HepG2 (cell line): ENCODE results near the gene NRL. TPM values are rescaled to one million over a fixed set of nuclear protein-coding genes. Genes with fewer than 3 reads are reported as not detected.

Experiments
- ARNTL ChIP-seq: sonication (generic); formaldehyde crosslinking; IDR thresholded peaks from 2 replicates; pipeline ENCODE4 v1.4.0; 2020; ENCODE audit warnings: mild to moderate bottlenecking, missing genetic modification reagents
- FOXP4 ChIP-seq: sonication (generic); formaldehyde crosslinking; IDR thresholded peaks from 2 replicates; pipeline ENCODE4 v1.4.0; 2020; ENCODE audit warnings: missing genetic modification reagents
- KLF13 ChIP-seq: sonication (generic); formaldehyde crosslinking; IDR thresholded peaks from 2 replicates; pipeline ENCODE4 v1.4.0; 2020; ENCODE audit warnings: mild to moderate bottlenecking, missing genetic modification reagents
- NAIF1 ChIP-seq: sonication (generic); formaldehyde crosslinking; IDR thresholded peaks from 2 replicates; pipeline ENCODE4 v1.5.0; 2020; ENCODE audit warnings: mild to moderate bottlenecking, missing genetic modification reagents, borderline replicate concordance
- POGK ChIP-seq: sonication (generic); formaldehyde crosslinking; conservative IDR thresholded peaks from 2 replicates; pipeline ENCODE4 v1.8.0; 2022; ENCODE audit warnings: mild to moderate bottlenecking, moderate library complexity, missing genetic modification reagents
- TFE3 ChIP-seq: IDR thresholded peaks from 2 replicates; pipeline ENCODE4 v1.6.1; 2016
- ZBTB21 ChIP-seq: sonication (generic); formaldehyde crosslinking; IDR thresholded peaks from 2 replicates; pipeline ENCODE4 v1.4.0; 2020; ENCODE audit warnings: missing genetic modification reagents
- ZFP41 ChIP-seq: sonication (generic); formaldehyde crosslinking; IDR thresholded peaks from 2 replicates; pipeline ENCODE4 v1.4.0; 2020; ENCODE audit warnings: mild to moderate bottlenecking, missing genetic modification reagents, borderline replicate concordance
- ZNF142 ChIP-seq: sonication (generic); formaldehyde crosslinking; IDR thresholded peaks from 2 replicates; pipeline ENCODE4 v1.4.0; 2020; ENCODE audit warnings: missing genetic modification reagents
- ZNF354B ChIP-seq: sonication (generic); formaldehyde crosslinking; IDR thresholded peaks from 2 replicates; pipeline ENCODE4 v1.8.0; 2022; ENCODE audit warnings: mild to moderate bottlenecking, missing genetic modification reagents
- ZNF432 ChIP-seq: sonication (generic); formaldehyde crosslinking; IDR thresholded peaks from 2 replicates; pipeline ENCODE4 v1.5.0; 2020; ENCODE audit warnings: missing genetic modification reagents, mild to moderate bottlenecking, borderline replicate concordance
- ZNF510 ChIP-seq: sonication (generic); formaldehyde crosslinking; IDR thresholded peaks from 2 replicates; pipeline ENCODE4 v1.4.0; 2020; ENCODE audit warnings: low read depth, mild to moderate bottlenecking, missing genetic modification reagents
- ZNF543 ChIP-seq: sonication (generic); formaldehyde crosslinking; IDR thresholded peaks from 2 replicates; pipeline ENCODE4 v1.4.0; 2020; ENCODE audit warnings: mild to moderate bottlenecking, missing genetic modification reagents
- ZNF570 ChIP-seq: sonication (generic); formaldehyde crosslinking; IDR thresholded peaks from 2 replicates; pipeline ENCODE4 v1.4.0; 2020; ENCODE audit warnings: mild to moderate bottlenecking, missing genetic modification reagents, borderline replicate concordance
- ZNF691 ChIP-seq: sonication (generic); formaldehyde crosslinking; IDR thresholded peaks from 2 replicates; pipeline ENCODE4 v1.4.0; 2020; ENCODE audit warnings: missing genetic modification reagents, low read depth, mild to moderate bottlenecking, borderline replicate concordance
- polyA plus RNA-seq, 8 experiments: library from polyadenylated mRNA; depleted of rRNA in 3 of 8; stranded (reverse) in 7 of 8; unstranded in 1 of 8; fragments of >200 nt; fragmentation: Illumina TruSeq in 4 of 8; extraction: Trizol in 4 of 8; gene quantifications; 2 replicates each; pipeline versions ENCODE4 v1.2.1 to v1.2.3, GENCODE V29; 2011 to 2016; ENCODE audit warnings: low read depth in 4 of 8, missing spikeins in 1 of 8, mixed read lengths in 1 of 8; ENCODE audit not compliant: insufficient read depth in 1 of 8
- total RNA-seq, 5 experiments: library from RNA; depleted of rRNA; stranded (reverse); fragments of >200 nt; fragmentation: Illumina TruSeq; extraction: Trizol; gene quantifications; 2 replicates each; pipeline ENCODE4 v1.2.3, GENCODE V29; 2016; ENCODE audit warnings: low read depth in 1 of 5

The NRL gene
- total and polyA plus RNA-seq, 2 of the 13 experiments (the other 11 are each of a cell fraction or from before 2014, with no cell fraction given) = 2.5 to 4.7 TPM

GRCh38 chr14:24145690-24146452, 31.1 kb upstream of the NRL start (continued):
- TF ChIP-seq ZNF142 (CRISPR knock-in tag) = 0 out of 2 replicates have a peak, but pooled peaks have one; percentile 10
- peak; percentile 10 for TF ChIP-seq POGK
- peak; percentile 26; the same call in 1 of the 2 replicates for TF ChIP-seq TFE3
- TF ChIP-seq ZFP41 (CRISPR knock-in tag) = peak; percentile 65; the same call in 1 of the 2 replicates
- TF ChIP-seq ZNF543 = 0 out of 2 replicates have a peak, but pooled peaks have one; percentile 15
- peak; percentile 64; the same call in 1 of the 2 replicates for TF ChIP-seq ZNF354B (CRISPR knock-in tag)
- TF ChIP-seq NAIF1 = no peak
- TF ChIP-seq ZNF570 (CRISPR knock-in tag) = 0 out of 2 replicates have a peak, but pooled peaks have one; percentile 32
- no peak for TF ChIP-seq ZNF432 (CRISPR knock-in tag)
- 0 out of 2 replicates have a peak, but pooled peaks have one; percentile 73 for TF ChIP-seq KLF13 (CRISPR knock-in tag)
- TF ChIP-seq ZNF510 = peak; percentile 86; the same call in 1 of the 2 replicates
- TF ChIP-seq ZNF691 (CRISPR knock-in tag) = 0 out of 2 replicates have a peak, but pooled peaks have one; percentile 16
- TF ChIP-seq ZBTB21 (CRISPR knock-in tag) = 0 out of 2 replicates have a peak, but pooled peaks have one; percentile 47
- TF ChIP-seq ARNTL (CRISPR knock-in tag) = 0 out of 2 replicates have a peak, but pooled peaks have one; percentile 23
- TF ChIP-seq FOXP4 (CRISPR knock-in tag) = peak; percentile 5; the same call in 1 of the 2 replicates
